Measurements from ENCODE around the gene ZNF649.

DNA sequence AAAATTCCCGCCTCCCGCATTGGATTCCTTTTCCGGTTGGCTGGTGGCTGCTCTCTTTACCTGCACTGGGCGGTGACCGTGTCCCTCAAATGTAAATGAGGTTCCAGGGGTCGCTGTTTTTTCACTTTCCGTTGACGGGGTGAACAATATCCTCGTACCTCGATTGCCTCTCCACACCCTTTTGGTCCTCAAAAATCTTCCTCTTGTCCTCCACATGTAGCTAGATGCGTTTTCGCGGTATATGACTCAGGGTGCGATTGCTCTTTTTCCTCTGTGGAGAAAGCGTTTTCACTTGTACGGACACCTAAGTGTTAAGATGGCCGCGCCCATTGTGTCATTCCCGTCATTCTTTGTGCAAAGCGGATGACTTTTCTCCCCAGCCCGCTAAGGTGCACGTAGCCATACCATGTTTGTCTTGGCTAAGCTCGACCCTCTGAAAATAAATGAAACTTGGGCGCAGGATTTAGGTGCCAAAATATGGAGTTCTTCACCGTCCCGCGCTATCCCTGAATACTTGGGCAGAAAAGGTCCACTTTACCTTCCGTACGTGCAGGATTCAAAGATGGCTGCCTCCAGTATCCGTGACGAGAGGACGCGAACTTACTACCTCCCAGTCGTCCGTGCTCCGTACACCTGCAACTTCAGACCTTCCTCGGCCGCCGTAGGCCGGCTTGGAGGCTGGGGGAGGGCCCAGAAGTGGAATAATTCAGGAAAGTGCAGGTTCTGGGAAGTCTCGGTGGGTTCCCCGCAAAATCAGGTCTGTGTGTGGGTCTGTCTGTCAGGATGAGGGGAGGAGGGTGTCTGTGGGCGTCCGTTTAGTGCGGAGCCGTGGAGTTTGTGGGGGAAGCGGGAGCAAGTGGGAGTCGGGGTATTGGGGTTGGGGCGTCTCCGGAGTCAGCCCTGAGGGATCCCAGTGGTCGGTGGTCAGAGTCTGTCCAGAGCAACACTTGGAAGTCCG lies 22.2 kb upstream of the ZNF649 start, which contains the start of gene ZNF613:
- TF ChIP-seq, protein P1, sequence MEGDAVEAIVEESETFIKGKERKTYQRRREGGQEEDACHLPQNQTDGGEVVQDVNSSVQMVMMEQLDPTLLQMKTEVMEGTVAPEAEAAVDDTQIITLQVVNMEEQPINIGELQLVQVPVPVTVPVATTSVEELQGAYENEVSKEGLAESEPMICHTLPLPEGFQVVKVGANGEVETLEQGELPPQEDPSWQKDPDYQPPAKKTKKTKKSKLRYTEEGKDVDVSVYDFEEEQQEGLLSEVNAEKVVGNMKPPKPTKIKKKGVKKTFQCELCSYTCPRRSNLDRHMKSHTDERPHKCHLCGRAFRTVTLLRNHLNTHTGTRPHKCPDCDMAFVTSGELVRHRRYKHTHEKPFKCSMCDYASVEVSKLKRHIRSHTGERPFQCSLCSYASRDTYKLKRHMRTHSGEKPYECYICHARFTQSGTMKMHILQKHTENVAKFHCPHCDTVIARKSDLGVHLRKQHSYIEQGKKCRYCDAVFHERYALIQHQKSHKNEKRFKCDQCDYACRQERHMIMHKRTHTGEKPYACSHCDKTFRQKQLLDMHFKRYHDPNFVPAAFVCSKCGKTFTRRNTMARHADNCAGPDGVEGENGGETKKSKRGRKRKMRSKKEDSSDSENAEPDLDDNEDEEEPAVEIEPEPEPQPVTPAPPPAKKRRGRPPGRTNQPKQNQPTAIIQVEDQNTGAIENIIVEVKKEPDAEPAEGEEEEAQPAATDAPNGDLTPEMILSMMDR (conservative IDR thresholded peaks at IDR 0.05), result peak; percentile 55; the same call in 1 of the 2 replicates
- TF ChIP-seq EZH2 (IDR thresholded peaks at IDR 0.05; ENCODE audit: low read depth), result no peak

All from PC-9 (cell line).